CD14-positive monocyte (primary cell): ENCODE measurements around the gene PSMG4. TPM values are rescaled to one million over a fixed set of nuclear protein-coding genes. Genes with fewer than 3 reads are reported as not detected.

ENCODE experiments used
- DNase-seq, 3 donors: peaks; one replicate each; pipeline ENCODE4 v3.0.0-alpha.2; 2011 to 2022
- H2AFZ ChIP-seq: 2 replicates; pipeline ENCODE4 v1.6.0; 2012; ENCODE audit warnings: mild to moderate bottlenecking, low read depth, low read length, inconsistent platforms; ENCODE audit not compliant: insufficient read depth, poor library complexity, severe bottlenecking
- H3K27ac ChIP-seq, 2 donors: 1 replicate in 1 of 2; 2 replicates in 1 of 2; pipeline ENCODE4 v1.5.1; 2012 to 2013; ENCODE audit warnings: low read length in 2 of 2, control low read depth in 1 of 2, inconsistent platforms in 1 of 2, low read depth in 1 of 2, mild to moderate bottlenecking in 1 of 2
- H3K27me3 ChIP-seq, 2 donors: one replicate each; pipeline versions ENCODE4 v1.6.0 to v1.6.1; 2011 to 2013; ENCODE audit warnings: low read length in 2 of 2; ENCODE audit not compliant: control insufficient read depth in 2 of 2, insufficient read depth in 2 of 2
- H3K36me3 ChIP-seq, 2 donors: replicated peaks in 1 of 2; 1 replicate in 1 of 2; 2 replicates in 1 of 2; pipeline versions ENCODE4 v1.5.1 to v1.6.1; 2012 to 2013; ENCODE audit warnings: low read length in 2 of 2, control low read depth in 1 of 2, inconsistent platforms in 1 of 2, mild to moderate bottlenecking in 1 of 2; ENCODE audit not compliant: insufficient read depth in 2 of 2, control insufficient read depth in 1 of 2
- H3K4me1 ChIP-seq, 2 donors: 1 replicate in 1 of 2; 2 replicates in 1 of 2; pipeline versions ENCODE4 v1.5.1 to v1.6.1; 2012 to 2013; ENCODE audit warnings: low read length in 2 of 2, control low read depth in 1 of 2, inconsistent platforms in 1 of 2, mild to moderate bottlenecking in 1 of 2, moderate library complexity in 1 of 2; ENCODE audit not compliant: insufficient read depth in 2 of 2, control insufficient read depth in 1 of 2
- H3K4me2 ChIP-seq: replicated peaks from 2 replicates; pipeline ENCODE3; 2012; ENCODE audit warnings: low read length, moderate library complexity, mild to moderate bottlenecking; ENCODE audit not compliant: poor library complexity, severe bottlenecking; ENCODE audit errors: extremely low read depth
- H3K4me3 ChIP-seq, 3 experiments: fragments of 200-600 bp in 1 of 3; sonication (generic) in 1 of 3; replicated peaks in 1 of 3; 1 replicate in 2 of 3; 2 replicates in 1 of 3; pipeline ENCODE4 v1.5.1; 2011 to 2013; ENCODE audit warnings: low read length in 3 of 3, mild to moderate bottlenecking in 3 of 3, control low read depth in 2 of 3, low read depth in 2 of 3, inconsistent platforms in 1 of 3, moderate library complexity in 1 of 3
- H3K79me2 ChIP-seq: 2 replicates; pipeline ENCODE4 v1.6.0; 2012; ENCODE audit warnings: mild to moderate bottlenecking, control low read depth, inconsistent platforms, low read length, moderate library complexity; ENCODE audit not compliant: insufficient read depth
- H3K9ac ChIP-seq: 2 replicates; pipeline ENCODE4 v1.6.0; 2017; ENCODE audit warnings: low read length, mild to moderate bottlenecking; ENCODE audit not compliant: insufficient read depth, poor library complexity, severe bottlenecking
- H3K9me3 ChIP-seq, 2 donors: replicated peaks in 1 of 2; 1 replicate in 1 of 2; 2 replicates in 1 of 2; pipeline versions ENCODE4 v1.5.1 to v1.6.1; 2012 to 2013; ENCODE audit warnings: low read length in 2 of 2, control low read depth in 1 of 2; ENCODE audit not compliant: control insufficient read depth in 1 of 2, insufficient read depth in 1 of 2
- H4K20me1 ChIP-seq: 2 replicates; pipeline ENCODE4 v1.6.0; 2012; ENCODE audit warnings: mild to moderate bottlenecking, low read length, control low read depth, moderate library complexity; ENCODE audit not compliant: insufficient read depth
- H3K27ac Mint-ChIP-seq, 7 donors: one replicate each; pipeline ENCODE4 v1.8.0; 2020; ENCODE audit warnings: mild to moderate bottlenecking in 7 of 7, mixed read lengths in 7 of 7, moderate library complexity in 6 of 7, inconsistent platforms in 2 of 7
- H3K27me3 Mint-ChIP-seq, 3 donors: one replicate each; pipeline ENCODE4 v1.8.0; 2021 to 2022; ENCODE audit warnings: low read depth in 3 of 3, mild to moderate bottlenecking in 3 of 3, mixed read lengths in 3 of 3, moderate library complexity in 3 of 3, inconsistent platforms in 1 of 3
- H3K36me3 Mint-ChIP-seq, 2 donors: one replicate each; pipeline ENCODE4 v1.8.0; 2020; ENCODE audit warnings: mixed read lengths in 2 of 2, inconsistent platforms in 1 of 2, mild to moderate bottlenecking in 1 of 2
- H3K4me1 Mint-ChIP-seq: one replicate; pipeline ENCODE4 v1.8.0; 2020; ENCODE audit warnings: mild to moderate bottlenecking, mixed read lengths
- H3K4me3 Mint-ChIP-seq, 2 donors: one replicate each; pipeline ENCODE4 v1.8.0; 2020; ENCODE audit warnings: mild to moderate bottlenecking in 2 of 2, mixed read lengths in 2 of 2, moderate library complexity in 1 of 2
- H3K9me3 Mint-ChIP-seq, 7 donors: one replicate each; pipeline ENCODE4 v1.8.0; 2020 to 2022; ENCODE audit warnings: mixed read lengths in 7 of 7, mild to moderate bottlenecking in 6 of 7, moderate library complexity in 6 of 7, inconsistent platforms in 2 of 7
- CTCF ChIP-seq: fragments of 200-600 bp; IDR thresholded peaks from one replicate; pipeline ENCODE4 v1.8.0; 2022; ENCODE audit warnings: antibody characterized with exemption, mild to moderate bottlenecking
- WGBS: methylation state at CpG from one replicate; pipeline ENCODE4 v1.1.5; 2013; ENCODE audit warnings: missing lambda C conversion rate; ENCODE audit not compliant: insufficient coverage; 5-methylcytosine and 5-hydroxymethylcytosine counted together
- intact Hi-C, 2 donors: fragments of 100-400 bp; cut with micrococcal nuclease; formaldehyde crosslinking; loops; one replicate each; pipeline versions ENCODE4 v1.15.0 to v1.15.1; 2023
- polyA plus RNA-seq, 3 donors: library from polyadenylated mRNA; depleted of rRNA in 1 of 3; unstranded in 2 of 3; stranded (reverse) in 1 of 3; fragments of 300-500 nt in 2 of 3; fragments of >200 nt in 1 of 3; fragmentation: Illumina TruSeq in 2 of 3; gene quantifications; 1 replicate in 2 of 3; 2 replicates in 1 of 3; pipeline ENCODE4 v1.2.3, GENCODE V29; 2012 to 2021

PSMG4 gene
- polyA plus RNA-seq, 3 donors = 23.6 to 31.1 (median 27.9) TPM

DNA sequence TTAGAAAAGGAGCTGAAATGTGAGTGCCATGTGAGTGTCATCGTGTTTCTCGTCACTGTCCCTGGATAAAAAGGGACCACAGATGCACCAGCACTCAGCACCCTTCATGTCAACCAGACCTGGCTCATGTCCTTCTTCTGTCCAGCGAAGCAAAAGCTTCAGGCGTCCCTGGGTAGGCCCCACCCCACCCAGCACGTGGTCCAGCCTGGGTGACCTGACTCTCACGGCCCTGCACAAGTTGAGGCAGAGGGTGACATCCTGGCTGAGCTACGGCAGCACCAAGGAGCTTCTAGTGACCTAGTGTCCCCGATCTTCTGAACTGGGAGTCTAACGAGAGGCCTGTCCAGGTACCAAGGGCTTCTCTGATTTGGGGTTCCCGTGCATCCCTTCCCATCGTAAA is 37.8 kb downstream of the PSMG4 start:
- H3K4me1 Mint-ChIP-seq = no peaks in the 10 kb centered on the region

GRCh38 chr6:3297006-3297405 is 38.3 kb downstream of the PSMG4 start:
- Histone ChIP-seq H3K27ac (no peak overlapping the region), H3K4me3 (no peak overlapping the region), H3K4me2 (no peak overlapping the region), H3K9me3 (no peaks in the 10 kb centered on the region), H3K4me1 (no peaks in the 10 kb centered on the region), H3K36me3 (no peaks in the 10 kb centered on the region), H3K79me2 (no peaks in the 10 kb centered on the region), H2AFZ (no peak overlapping the region), H3K27me3 (no peaks in the 10 kb centered on the region), H3K9ac (no peak overlapping the region), H4K20me1 (no peaks in the 10 kb centered on the region)
- WGBS = 92% methylated on average over 8 of the region's 9 CpGs
- Mint-ChIP-seq H3K4me1 (no peaks in the 10 kb centered on the region), H3K36me3 (no peaks in the 10 kb centered on the region), H3K9me3 (no peaks in the 10 kb centered on the region), H3K27me3 (peaks cover 3 to 8% (median 5%) of the 10 kb centered on the region in 3 donors), H3K4me3 (no peak overlapping the region), H3K27ac (no peak overlapping the region)
- intact Hi-C loops = no loop called here
- no peak for DNase-seq
- no peak for TF ChIP-seq CTCF

More for the DNA sequence above, 37.8 kb downstream of the PSMG4 start:
- no peaks in the 10 kb centered on the region for H3K36me3 ChIP-seq
- H2AFZ ChIP-seq = no peak overlapping the region
- H3K79me2 ChIP-seq = no peaks in the 10 kb centered on the region
- no peaks in the 10 kb centered on the region for H3K27me3 ChIP-seq
- peaks cover 3 to 8% (median 4%) of the 10 kb centered on the region in 3 donors for H3K27me3 Mint-ChIP-seq
- H3K36me3 Mint-ChIP-seq = no peaks in the 10 kb centered on the region
- no peak overlapping the region for H3K4me3 Mint-ChIP-seq
- H3K4me1 ChIP-seq = no peaks in the 10 kb centered on the region
- H3K9me3 Mint-ChIP-seq = no peaks in the 10 kb centered on the region
- intact Hi-C loops = no loop called here
- no peak for TF ChIP-seq CTCF
- 95% methylated on average over 11 of the region's 11 CpGs for WGBS
- H3K4me3 ChIP-seq = no peak overlapping the region
- no peak overlapping the region for H3K9ac ChIP-seq
- no peak overlapping the region for H3K27ac ChIP-seq
- H3K4me2 ChIP-seq = no peak overlapping the region
- no peaks in the 10 kb centered on the region for H3K9me3 ChIP-seq
- no peaks in the 10 kb centered on the region for H4K20me1 ChIP-seq
- H3K27ac Mint-ChIP-seq = no peak overlapping the region
- DNase-seq = no peak
